Left lung (tissue), 14 donors: ENCODE data around the gene SOX6. TPM values are rescaled to one million over a fixed set of nuclear protein-coding genes. Genes with fewer than 3 reads are reported as not detected.

Source experiments
- ATAC-seq: fragments of 200-7000 bp; cut with Tn5 transposase; one replicate; pipeline ENCODE4 v1.9.1; 2020; ENCODE audit warnings: moderate library complexity
- DNase-seq, 4 donors: peaks; one replicate each; pipeline ENCODE4 v3.0.0-alpha.2; 2013 to 2020
- H3K27ac ChIP-seq, 2 donors: fragments of 200-600 bp; sonication (generic) in 1 of 2; one replicate each; pipeline versions ENCODE4 v1.5.0 to v1.8.0; 2020 to 2021
- H3K27me3 ChIP-seq, 2 donors: fragments of 200-600 bp; sonication (generic) in 1 of 2; one replicate each; pipeline versions ENCODE4 v1.5.0 to v1.8.0; 2020 to 2021
- H3K36me3 ChIP-seq, 2 donors: fragments of 200-600 bp; sonication (generic) in 1 of 2; one replicate each; pipeline versions ENCODE4 v1.5.0 to v1.8.0; 2020 to 2021
- H3K4me1 ChIP-seq, 2 donors: fragments of 200-600 bp; one replicate each; pipeline ENCODE4 v1.8.0; 2021
- H3K4me3 ChIP-seq, 2 donors: fragments of 200-600 bp; sonication (generic) in 1 of 2; one replicate each; pipeline versions ENCODE4 v1.5.0 to v1.8.0; 2020 to 2021; ENCODE audit warnings: mild to moderate bottlenecking in 1 of 2
- H3K9me3 ChIP-seq, 2 donors: fragments of 200-600 bp; sonication (generic) in 1 of 2; one replicate each; pipeline versions ENCODE4 v1.5.0 to v1.8.0; 2020 to 2021
- CTCF ChIP-seq, 2 donors: fragments of 200-600 bp; sonication (generic) in 1 of 2; IDR thresholded peaks; one replicate each; pipeline versions ENCODE4 v1.5.0 to v1.8.0; 2021; ENCODE audit warnings: antibody characterized with exemption in 2 of 2
- intact Hi-C, 2 donors: fragments of 100-400 bp; cut with DNase I; formaldehyde crosslinking; loops; one replicate each; pipeline versions ENCODE4 v1.11.2 to v1.14.2; 2022
- long read RNA-seq, 12 donors: library from polyadenylated mRNA in 2 of 12; unstranded in 2 of 12; transcript quantifications; one replicate each; pipeline ENCODE4 v2.0.0 and lab custom pipeline, GENCODE V29; 2019 to 2026
- polyA plus RNA-seq, 6 donors: library from polyadenylated mRNA; unstranded; fragments of 120-200 nt; gene quantifications; one replicate each; pipeline ENCODE4 v1.2.1, GENCODE V29; 2013; ENCODE audit not compliant: insufficient read length in 6 of 6
- total RNA-seq, 2 donors: library from RNA; stranded (reverse); fragmentation: NEBNext Ultra II Directional; extraction: Animal tissue kit (Norgen Biotek cat#: 25700); gene quantifications; one replicate each; pipeline ENCODE4 v1.2.1, GENCODE V29; 2021
- donor health status: DM: no; HTN: yes; CAD: no.
- donor health status: DM: no; HTN: no; CAD: no.

The SOX6 gene
- 1 to 10 TPM; 4.7 to 5.0 TPM for total RNA-seq
- polyA plus RNA-seq: 10 to 100 TPM; 14.9 to 20.5 (median 17.1) TPM
- long read RNA-seq, donor 1, partial matches to known transcripts: 218 of 769 reads
- long read RNA-seq, donor 1, other reads (novel, unspliced or antisense): 549 of 769 reads
- long read RNA-seq, donor 2: 0 reads
- long read RNA-seq, donor 3: 0 reads
- long read RNA-seq, donor 4, partial matches to known transcripts: 0 of 1 reads
- long read RNA-seq, donor 4, other reads (novel, unspliced or antisense): 1 of 1 reads
- long read RNA-seq, donor 5, partial matches to known transcripts: 490 of 532 reads
- long read RNA-seq, donor 5, other reads (novel, unspliced or antisense): 42 of 532 reads
- long read RNA-seq, donor 6, partial matches to known transcripts: 606 of 962 reads
- long read RNA-seq, donor 6, other reads (novel, unspliced or antisense): 356 of 962 reads
- long read RNA-seq, donor 7, partial matches to known transcripts: 428 of 455 reads
- long read RNA-seq, donor 7, other reads (novel, unspliced or antisense): 27 of 455 reads
- long read RNA-seq, donor 8, partial matches to known transcripts: 501 of 519 reads
- long read RNA-seq, donor 8, other reads (novel, unspliced or antisense): 18 of 519 reads
- long read RNA-seq, donor 9: 0 reads
- long read RNA-seq, donor 10, partial matches to known transcripts: 0 of 1 reads
- long read RNA-seq, donor 10, other reads (novel, unspliced or antisense): 1 of 1 reads
- long read RNA-seq, donor 11, partial matches to known transcripts: 790 of 805 reads
- long read RNA-seq, donor 11, other reads (novel, unspliced or antisense): 15 of 805 reads
- long read RNA-seq, donor 12, partial matches to known transcripts: 547 of 584 reads
- long read RNA-seq, donor 12, other reads (novel, unspliced or antisense): 37 of 584 reads

- ATAC-seq: no peak
Observed at GRCh38 chr11:16356057-16356760, at the start of gene SOX6. Gene SOX6, minus strand, starts transcription at chr11:16356546. Its CDS starts 15,298 bp downstream, at chr11:16341248.

GRCh38 chr11:16404781-16405285 lies 48.5 kb upstream of the SOX6 start:
- ATAC-seq (no peak), DNase-seq (no peak)
- Histone ChIP-seq H3K4me1 (no peaks in the 10 kb centered on the region), H3K27ac (no peak overlapping the region), H3K27me3 (no peaks in the 10 kb centered on the region), H3K36me3 (no peaks in the 10 kb centered on the region), H3K4me3 (no peak overlapping the region), H3K9me3 (no peaks in the 10 kb centered on the region)
- intact Hi-C loops: no loop called here
- TF ChIP-seq CTCF (IDR thresholded peaks at IDR 0.05): no peak

More at GRCh38 chr11:16356057-16356760, at the start of gene SOX6:
- Histone ChIP-seq H3K4me1 (no peaks in the 10 kb centered on the region), H3K27ac (no peak within 1 kb of the TSS), H3K4me3 (no peak within 1 kb of the TSS), H3K27me3 (no peaks in the 10 kb centered on the region), H3K36me3 (no peaks in the 10 kb centered on the region), H3K9me3 (no peaks in the 10 kb centered on the region)
- DNase-seq: no peak
- TF ChIP-seq CTCF (IDR thresholded peaks at IDR 0.05): no peak
- intact Hi-C loops: no loop called here

- Histone ChIP-seq H3K4me3 (no peak overlapping the region), H3K27ac (no peak overlapping the region), H3K9me3 (no peaks in the 10 kb centered on the region), H3K4me1 (no peaks in the 10 kb centered on the region), H3K36me3 (no peaks in the 10 kb centered on the region), H3K27me3 (no peaks in the 10 kb centered on the region)
- TF ChIP-seq CTCF (IDR thresholded peaks at IDR 0.05): no peak
- ATAC-seq (no peak), DNase-seq (no peak)
- intact Hi-C loops: no loop called here
Observed at GRCh38 chr11:16403851-16404250, 47.5 kb upstream of the SOX6 start.

- ATAC-seq: no peak
Observed at GRCh38 chr11:16403448-16403803, 47.1 kb upstream of the SOX6 start.

More at GRCh38 chr11:16403448-16403803, 47.1 kb upstream of the SOX6 start:
- no peak overlapping the region for H3K27ac ChIP-seq
- TF ChIP-seq CTCF (IDR thresholded peaks at IDR 0.05): no peak
- no peaks in the 10 kb centered on the region for H3K27me3 ChIP-seq
- no peaks in the 10 kb centered on the region for H3K9me3 ChIP-seq
- DNase-seq: no peak
- no peaks in the 10 kb centered on the region for H3K4me1 ChIP-seq
- no peak overlapping the region for H3K4me3 ChIP-seq
- intact Hi-C loops: no loop called here
- no peaks in the 10 kb centered on the region for H3K36me3 ChIP-seq
